Stimulated activated naive CD4-positive, alpha-beta T cell treated with Interleukin-2 at 50 U/mL for 16 hours (primary cell): ENCODE data around the gene CIAO2B.
A peak's percentile ranks its signal among the peaks of the same experiment; 100 is the strongest.
"Not testable (repeated sequence)": the region's sequence is repeated elsewhere in the genome, so short reads cannot be mapped to it uniquely, and the experiment has no call there.

Source experiments
- DNase-seq: peaks from one replicate; lab custom pipeline; 2025; lab: John Stamatoyannopoulos, UW

CIAO2B gene

DNA sequence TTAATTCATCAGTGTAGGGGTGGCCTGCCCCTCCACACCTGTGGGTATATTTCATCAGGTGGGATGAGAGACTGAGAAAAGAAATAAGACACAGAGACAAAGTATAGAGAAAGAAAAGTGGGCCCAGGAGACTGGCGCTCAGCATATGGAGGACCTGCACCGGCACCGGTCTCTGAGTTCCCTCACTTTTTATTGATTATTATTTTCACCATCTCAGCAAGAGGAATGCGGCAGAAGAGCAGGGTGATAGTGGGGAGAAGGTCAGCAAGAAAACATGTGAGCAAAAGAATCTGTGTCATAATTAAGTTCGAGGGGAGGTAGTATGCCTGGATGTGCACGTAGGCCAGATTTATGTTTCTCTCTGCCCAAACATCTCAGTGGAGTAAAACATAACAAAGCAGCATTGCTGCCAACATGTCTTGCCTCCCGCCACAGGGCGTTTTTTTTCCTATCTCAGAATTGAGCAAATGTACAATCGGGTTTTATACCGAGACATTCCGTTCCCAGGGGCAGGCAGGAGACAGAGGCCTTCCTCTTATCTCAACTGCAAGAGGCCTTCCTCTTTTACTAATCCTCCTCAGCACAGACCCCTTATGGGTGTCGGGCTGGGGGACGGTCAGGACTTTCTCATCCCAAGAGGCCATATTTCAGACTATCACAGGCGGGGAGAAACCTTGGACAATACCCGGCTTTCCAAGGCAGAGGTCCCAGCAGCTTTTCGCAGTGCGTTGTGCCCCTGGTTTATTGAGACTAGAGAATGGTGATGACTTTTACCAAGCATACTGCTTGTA, 21.4 kb upstream of the CIAO2B start:
- not testable (repeated sequence) for DNase-seq

DNA sequence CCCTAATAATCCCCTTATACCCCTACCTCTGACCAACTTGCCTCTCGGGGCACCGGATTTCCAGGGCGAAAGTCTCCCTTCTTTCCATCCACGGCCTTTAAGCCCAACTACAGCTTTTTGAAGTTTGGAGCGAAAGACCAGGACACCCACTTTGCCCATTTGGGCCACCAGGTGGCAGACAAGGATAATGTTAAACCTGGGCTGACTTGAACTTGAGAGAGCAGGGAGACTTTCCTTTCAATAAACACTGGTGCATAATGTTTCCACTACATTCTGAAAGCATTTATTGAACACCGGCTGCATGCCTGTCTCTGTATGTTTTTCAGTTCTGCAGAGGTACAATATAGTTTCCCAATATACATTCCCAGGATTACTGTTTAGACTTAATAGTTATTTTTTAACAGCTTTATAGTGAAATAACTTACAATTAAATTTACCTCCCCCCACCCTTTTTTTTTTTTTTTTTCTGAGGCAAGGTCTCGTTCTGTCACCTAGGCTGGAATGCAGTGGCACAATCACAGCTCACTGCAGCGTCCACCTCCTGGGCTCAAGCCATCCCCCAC, 20.0 kb upstream of the CIAO2B start:
- peak; percentile 65 for DNase-seq

DNA sequence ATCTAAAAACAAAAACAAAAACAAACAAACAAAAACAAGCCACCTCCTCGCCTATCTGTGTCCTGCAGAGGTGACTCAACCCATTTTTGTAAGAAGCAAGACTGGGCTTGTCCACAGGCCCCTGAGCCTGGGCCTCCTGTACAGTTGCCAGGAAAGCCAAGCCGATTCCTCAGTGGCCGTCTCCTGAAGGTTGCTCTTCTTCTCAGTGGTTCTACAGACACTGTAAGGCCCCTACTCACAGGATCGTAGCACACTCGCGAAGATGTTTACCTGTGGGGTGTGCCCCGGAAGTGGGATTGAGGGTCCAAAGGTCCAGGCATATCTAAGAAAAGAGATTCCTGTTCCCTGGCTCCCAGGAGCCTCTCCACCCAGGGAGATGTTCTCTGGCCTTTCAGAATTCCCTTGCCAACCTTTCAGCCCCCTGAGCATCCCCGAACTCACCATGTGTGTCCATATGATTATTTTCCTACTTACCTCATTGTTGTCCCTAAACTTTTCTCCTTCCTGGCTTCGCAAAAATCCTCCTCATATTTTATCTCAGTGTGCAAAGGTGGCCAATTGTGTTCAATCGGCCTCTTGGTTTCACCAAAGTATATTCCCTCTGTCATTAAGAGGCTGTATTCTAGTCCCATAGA, 19.4 kb upstream of the CIAO2B start:
- no peak for DNase-seq

DNA sequence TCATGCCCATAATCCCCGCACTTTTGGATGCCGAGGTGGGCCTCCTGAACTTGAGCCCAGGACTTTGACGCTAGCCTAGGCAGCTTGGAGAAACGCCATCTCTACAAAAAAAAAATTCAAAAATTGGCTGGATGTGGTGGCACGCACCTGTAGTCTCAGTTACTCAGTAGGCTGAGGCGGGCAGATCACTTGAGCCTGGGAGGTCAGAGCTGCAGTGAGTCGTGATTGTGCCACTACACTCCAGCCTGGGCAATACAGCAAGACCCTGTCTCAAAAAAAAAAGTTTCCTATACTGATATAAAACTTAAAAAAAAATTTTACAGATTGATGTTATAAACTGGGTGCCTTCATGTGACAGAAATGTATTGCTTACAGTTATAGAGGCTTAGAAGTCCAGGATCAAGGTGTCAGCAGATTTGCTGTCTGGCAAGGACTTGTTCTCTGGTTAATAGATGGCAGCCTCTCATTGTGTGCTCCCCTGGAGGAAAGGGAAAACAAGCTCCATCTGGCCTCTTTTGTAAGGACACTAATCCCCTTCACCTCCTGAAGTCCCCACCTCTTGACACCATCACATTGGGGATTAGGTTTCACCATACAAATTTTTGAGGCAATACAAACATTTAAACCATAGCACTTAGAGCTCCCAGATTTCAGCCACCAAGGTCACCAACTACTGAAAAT, 18.4 kb upstream of the CIAO2B start:
- DNase-seq: no peak

DNA sequence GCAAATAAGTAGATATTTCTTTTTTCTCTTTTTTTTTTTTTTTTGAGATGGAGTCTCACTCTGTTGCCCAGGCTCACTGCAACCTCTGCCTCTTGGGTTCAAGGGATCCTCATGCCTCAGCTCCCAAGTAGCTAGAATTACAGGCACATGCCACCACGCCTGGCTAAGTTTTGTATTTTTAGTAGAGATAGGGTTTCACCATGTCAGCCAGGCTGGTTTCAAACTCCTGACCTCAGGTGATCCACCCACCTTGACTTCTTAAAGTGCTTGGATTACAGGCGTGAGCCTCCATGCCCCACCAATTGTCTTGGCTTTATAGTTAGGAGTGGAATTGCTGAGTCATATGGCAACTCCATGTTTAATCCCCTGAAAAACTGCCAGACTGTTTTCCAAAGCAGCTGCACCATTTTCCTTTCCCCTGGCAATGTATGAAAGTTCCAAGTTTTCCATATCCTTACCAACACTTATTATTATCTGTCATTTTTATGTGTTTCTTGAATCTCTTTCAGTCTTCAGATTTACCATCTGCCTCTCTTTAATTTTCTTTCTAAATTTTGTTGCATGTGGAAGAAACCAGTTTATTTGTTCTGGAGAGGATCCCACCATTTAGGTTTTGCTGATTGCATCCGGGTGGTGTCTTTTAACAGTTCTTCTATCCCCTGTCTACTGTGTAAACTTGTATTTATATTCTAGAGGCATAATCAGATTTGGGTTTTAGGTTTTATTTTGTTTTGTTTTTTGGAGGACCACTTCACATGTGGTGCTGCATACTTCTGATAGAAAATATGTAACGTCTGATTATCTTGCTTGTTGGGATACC, 17.0 kb upstream of the CIAO2B start:
- DNase-seq: no peak

DNA sequence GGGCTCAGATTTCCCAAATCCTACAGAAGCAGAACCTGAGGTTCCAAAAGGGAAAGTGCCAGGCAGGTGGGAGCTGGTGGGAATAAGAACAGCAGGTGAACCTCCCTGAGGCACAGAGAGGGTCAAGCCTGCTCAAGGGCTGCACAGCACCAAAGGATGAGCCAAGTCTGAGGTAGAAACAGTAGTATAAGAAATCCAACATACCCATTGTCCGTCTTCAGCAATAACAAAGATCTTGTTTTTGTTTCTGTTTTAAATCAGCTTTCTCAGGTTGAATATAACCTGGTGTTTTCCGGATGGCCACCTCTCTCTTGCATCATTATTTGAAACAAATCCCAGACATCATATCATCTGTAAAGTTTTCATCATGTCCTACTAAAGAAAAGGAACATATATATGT, 16.2 kb upstream of the CIAO2B start:
- no peak for DNase-seq

DNA sequence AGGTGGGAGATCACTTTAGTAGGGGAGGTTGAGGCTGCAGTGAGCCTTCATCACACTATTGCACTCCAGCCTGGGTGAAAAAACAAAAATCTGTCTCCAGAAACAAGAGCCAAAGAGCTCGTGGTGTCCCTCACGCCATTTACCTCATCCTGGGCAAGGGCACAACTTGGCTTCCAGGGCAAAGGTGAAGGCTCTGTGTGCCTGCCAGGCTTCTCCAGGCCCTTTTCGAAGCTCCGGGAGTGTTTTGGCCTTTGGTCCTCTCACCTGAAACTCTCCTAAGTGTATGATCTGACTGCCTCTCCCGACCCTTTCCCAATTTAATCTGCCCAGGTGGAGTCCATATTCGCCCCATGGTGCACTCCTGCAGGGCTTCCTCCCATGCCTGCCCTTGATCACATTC, 15.3 kb upstream of the CIAO2B start:
- DNase-seq: no peak

DNA sequence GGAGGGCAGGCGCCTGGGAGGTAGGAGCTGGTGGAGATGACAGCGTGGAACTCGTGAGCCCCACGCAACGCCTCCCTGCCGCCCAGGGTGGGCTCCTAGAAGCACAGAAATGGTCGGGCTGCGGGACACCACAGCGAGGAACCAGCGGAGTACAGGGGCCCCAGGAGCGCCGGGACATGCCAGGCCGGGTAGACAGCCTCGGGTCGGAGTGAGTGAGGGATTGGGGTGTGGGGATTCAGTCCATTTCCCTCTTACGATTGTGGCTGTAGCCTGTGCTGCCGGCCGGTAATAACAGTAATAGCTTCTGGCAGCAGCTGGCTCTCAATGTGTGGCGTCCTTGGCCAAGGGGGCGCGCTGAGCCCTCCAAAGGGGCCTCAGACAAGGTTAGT, 14.6 kb upstream of the CIAO2B start:
- DNase-seq: no peak

DNA sequence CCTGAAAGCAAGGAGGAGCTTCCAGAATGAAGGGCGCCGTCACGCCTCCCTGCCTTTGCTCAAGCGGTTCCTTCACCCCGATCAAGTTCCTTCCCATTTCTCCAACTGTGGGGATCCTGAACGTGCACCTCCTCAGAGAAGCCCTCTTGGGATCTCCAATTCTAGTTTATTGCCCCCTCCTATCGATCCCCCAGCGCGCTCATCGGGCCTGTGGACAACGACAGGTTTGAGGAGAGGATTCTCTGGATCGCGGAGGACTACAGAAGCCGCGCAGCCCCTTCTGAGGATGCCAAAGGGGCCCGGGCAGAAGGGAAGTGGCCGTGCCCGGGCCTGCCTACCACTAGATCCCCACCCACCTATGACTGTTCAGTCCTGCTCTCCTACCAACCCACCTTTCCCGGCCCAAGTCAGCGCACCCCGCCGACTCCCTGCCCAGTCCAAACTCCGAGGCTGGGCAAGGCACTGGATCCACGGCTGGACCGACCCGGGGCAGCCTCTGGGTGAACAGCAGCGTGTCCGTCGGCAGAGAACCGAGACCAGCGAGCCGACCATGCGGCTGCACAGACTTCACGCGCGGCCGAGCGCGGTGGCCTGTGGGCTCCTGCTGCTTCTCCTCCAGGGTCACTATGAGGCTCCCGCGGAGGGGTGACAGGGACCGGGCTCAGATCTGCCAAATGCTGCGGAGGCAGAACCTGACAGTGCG, 14.1 kb upstream of the CIAO2B start:
- no peak for DNase-seq

DNA sequence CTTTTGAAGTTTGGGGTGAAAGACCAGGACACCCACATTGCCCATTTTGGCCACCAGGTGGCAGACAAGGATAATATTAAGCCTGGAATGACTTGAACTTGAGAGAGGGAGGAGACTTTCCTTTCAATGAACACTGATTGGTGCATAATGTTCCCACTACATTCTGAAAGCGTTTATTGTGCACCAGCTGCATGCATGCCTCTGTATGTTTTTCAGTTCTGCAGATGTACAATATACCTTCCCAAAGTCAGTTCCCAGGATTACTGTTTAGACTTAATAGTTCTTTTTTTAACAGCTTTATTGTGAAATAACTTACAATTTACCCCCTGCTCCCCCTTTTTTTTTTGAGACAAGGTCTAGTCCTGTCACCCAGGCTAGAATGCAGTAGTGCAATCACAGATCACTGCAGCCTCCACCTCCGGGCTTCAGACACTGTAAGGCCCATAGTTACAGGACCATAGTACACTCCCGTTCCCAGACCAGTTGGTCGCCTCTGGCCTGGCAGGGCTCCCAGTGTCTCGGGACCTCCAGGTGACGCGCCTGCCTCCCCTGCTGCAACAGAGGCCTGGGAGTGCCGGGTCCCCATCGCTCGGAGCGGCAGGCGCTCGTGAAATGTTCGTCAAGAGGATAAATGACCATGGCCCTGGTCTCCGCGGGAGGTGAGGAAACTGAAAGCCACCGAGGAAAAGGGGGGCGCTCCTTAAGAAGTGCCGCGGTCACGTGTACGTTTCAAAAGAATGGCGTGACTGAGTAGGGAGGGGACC, 13.3 kb upstream of the CIAO2B start:
- DNase-seq: peak; percentile 68

DNA sequence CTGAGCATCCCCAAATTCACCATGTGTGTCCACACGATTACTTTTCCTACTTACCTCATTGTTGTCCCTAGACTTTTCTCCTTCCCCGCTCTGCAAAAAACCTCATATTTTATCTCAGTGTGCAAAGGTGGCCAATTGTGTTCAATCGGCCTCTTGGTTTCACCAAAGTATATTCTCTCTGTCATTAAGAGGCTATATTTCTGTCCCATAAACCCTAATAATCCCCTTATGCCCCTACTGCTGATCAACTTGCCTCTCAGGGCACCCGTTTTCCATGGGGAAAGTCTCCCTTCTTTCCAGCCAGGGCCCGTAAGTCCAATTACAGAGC, 12.7 kb upstream of the CIAO2B start:
- DNase-seq: no peak

DNA sequence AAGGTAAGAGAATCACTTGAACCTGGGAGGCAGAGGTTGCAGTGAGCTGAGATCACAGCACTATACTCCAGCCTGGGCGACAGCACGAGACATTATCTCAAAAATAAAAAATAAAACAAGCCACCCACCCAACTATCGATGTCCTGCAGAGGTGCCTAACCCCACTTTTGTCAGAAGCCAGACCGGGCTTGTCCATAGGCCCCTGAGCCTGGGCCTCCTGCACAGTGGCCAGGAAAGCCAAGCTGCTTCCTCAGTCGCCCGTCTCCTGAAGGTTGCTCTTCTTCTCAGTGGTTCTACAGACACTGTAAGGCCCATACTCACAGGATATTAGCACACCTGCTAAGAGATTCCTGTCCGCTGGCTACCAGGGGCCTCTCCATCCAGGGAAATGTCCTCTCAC, 12.3 kb upstream of the CIAO2B start:
- DNase-seq: no peak

DNA sequence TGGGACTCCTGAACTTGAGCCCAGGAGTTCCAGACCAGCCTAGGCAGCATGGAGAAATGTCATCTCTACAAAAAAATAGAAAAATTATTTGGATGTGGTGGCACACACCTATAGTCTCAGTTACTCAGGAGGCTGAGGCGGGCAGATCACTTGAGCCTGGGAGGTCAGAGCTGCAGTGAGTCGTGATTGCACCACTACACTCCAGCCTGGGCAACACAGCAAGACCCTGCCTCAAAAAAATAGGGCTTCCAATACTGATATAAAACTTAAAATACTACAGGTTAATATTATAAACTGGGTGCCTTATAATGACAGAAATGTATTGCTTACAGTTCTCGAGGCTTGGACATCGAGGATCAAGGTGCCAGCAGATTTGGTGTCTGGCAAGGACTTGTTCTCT, 11.7 kb upstream of the CIAO2B start:
- no peak for DNase-seq

DNA sequence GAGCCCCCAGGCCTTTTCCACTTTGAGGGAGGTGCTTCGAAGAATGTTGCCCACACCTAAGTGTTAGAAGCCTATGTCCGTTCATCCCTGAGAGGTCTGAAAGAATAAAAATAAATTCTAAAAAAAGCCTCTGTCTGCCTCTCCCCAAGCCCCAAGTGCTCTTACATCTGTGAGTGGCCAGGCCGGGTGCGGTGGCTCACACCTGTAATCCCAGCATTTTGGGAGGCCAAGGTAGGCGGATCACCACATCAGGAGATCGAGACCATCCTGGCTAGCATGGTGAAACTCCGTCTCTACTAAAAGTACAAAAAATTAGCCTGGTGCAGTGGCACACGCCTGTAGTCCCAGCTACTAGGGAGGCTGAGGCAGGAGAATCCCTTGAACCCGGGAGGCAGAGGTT, 10.8 kb upstream of the CIAO2B start:
- DNase-seq: not testable (repeated sequence)

DNA sequence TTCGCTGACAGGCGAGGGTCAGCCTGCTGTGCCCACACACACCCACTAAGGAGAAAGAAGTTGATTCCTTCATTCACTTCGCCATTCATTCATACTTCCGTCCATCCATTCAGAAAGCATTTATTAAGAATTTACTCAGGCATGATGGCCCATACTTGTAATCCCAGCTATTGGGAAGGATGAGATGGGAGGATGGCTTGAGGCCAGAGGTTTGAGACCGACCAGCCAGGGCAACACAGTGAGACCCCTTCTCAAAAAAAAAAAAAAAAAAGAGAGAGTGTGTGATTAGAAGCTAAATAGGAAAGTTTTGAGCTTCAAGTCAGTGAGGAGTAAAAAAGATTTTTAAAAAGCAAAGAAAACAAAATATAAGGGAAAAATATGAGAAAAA, 9.8 kb upstream of the CIAO2B start:
- DNase-seq: no peak

DNA sequence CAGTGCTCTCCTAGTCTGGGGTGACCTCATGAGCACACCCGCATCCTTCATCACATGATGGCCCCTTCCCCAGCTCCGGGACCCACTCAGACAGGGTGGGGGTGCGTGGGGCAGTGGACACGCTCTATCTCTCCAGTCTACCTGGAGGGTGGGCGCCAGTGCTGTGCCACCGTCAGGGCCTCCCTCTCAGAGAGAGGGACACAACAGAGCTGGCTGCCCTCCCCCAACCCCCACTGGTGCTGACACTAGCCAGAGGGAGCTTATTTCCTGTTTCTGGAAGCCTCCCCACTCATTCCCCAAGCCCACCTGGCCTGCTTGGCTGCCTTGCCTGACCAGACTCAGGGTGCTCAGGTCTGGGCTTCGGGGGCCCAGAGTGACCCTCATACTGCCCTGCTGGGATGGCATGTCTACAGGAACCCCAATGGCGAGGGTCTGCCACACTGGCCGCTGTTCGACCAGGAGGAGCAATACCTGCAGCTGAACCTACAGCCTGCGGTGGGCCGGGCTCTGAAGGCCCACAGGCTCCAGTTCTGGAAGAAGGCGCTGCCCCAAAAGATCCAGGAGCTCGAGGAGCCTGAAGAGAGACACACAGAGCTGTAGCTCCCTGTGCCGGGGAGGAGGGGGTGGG, 9.3 kb upstream of the CIAO2B start:
- no peak for DNase-seq

DNA sequence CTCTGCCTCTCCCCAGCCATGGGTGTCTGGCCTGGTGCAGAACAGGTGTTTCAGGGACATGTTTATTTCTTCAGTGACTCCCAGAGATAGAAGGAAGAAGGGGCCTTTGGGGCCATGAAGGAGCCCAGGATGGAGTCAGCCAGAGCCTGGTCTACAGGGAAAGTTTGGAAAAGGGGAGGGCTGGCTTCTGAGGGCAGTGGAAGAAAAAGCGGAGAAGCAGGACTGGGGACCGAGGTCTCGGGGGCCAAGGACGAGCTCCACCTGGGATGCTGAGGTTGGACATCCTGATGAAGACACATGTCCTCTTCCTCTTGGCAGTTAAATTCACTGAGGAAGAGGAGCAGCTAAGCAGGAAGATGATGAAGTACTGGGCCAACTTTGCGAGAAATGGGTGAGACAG, 8.8 kb upstream of the CIAO2B start:
- DNase-seq: no peak

DNA sequence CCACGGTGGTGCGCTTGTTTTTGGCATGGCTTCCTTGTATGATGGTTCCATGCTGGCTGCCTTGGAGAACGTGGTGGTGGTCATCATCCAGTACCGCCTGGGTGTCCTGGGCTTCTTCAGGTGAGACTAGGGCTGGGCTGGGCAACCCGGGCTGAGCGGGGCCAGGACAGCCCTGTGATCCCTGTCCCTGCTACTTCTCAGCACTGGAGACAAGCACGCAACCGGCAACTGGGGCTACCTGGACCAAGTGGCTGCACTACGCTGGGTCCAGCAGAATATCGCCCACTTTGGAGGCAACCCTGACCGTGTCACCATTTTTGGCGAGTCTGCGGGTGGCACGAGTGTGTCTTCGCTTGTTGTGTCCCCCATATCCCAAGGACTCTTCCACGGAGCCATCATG, 6.0 kb upstream of the CIAO2B start:
- no peak for DNase-seq

DNA sequence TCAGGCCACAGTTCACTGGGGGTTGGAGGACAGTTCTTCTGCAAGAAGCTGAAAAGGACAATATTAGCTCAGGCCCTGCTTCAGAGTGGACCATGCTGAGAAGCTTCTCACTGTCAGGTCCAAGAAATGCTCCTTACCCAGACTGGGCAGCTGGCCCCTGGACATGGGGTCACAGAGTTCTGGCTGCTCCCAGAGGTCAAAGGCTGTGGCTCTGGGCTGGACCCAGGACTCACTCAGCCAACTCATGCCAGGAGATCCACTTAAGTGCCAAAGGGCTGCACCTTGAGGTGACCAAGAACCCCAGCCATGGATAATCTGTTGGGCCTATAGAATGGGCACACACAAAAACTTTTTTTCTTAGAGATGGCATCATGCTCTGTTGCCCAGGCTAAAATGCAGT, 5.2 kb upstream of the CIAO2B start:
- DNase-seq: no peak

DNA sequence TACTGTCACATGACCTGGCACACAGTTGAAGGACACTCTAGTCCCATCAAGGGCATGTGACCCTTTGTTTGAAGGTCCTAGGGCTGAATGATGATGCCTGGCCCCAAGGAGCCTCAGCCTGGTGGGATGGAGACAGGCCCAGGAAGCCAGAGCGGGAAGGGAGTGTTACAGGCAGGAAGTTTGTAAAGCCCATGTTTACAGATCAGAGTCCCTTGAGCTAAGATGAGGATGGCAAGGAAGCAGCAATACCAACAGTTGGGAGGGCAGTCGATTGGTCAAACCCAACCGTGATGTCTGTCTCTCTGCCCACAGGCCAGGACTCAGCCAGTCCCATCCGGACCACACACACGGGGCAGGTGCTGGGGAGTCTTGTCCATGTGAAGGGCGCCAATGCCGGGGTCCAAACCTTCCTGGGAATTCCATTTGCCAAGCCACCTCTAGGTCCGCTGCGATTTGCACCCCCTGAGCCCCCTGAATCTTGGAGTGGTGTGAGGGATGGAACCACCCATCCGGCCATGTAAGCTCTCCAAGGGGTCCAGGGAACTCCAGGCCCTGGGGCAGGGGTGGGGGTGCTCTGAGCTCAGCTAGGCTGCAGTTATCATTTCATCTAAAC, 3.6 kb upstream of the CIAO2B start:
- no peak for DNase-seq
